Measurements from ENCODE around the gene TEX264.

- TF ChIP-seq EZH2 (IDR thresholded peaks at IDR 0.05; ENCODE audit: borderline replicate concordance, low read depth, low read length, poor library complexity, severe bottlenecking): no peak
- peak; percentile 29; the same call in 1 of the 2 replicates for TF ChIP-seq CTCF (conservative IDR thresholded peaks at IDR 0.05; ENCODE audit: low read depth, low read length)
These were observed 28.6 kb upstream of the TEX264 start for GRCh38 chr3:51642462-51642861.

Measured in A673 (cell line).